GM23248 (cell line): Measurements from ENCODE around the gene NPTX1. TPM values are rescaled to one million over a fixed set of nuclear protein-coding genes. Genes with fewer than 3 reads are reported as not detected.

Experiments
- DNase-seq: peaks from one replicate; pipeline ENCODE4 v3.0.0-alpha.2; 2015
- H2AFZ ChIP-seq: fragments of 200-600 bp; sonication (generic); 2 replicates; pipeline ENCODE4 v1.6.1; 2016; ENCODE audit warnings: antibody characterized with exemption
- H3F3A ChIP-seq: fragments of 200-600 bp; sonication (generic); 2 replicates; pipeline ENCODE4 v1.6.1; 2016; ENCODE audit warnings: mild to moderate bottlenecking, antibody characterized with exemption, mixed run types; ENCODE audit not compliant: insufficient read depth
- H3K27ac ChIP-seq: fragments of 200-600 bp; sonication (generic); 2 replicates; pipeline ENCODE4 v1.5.1; 2016; ENCODE audit warnings: mild to moderate bottlenecking
- H3K27me3 ChIP-seq: fragments of 200-600 bp; sonication (generic); replicated peaks from 2 replicates; pipeline ENCODE4 v1.6.1; 2016; ENCODE audit warnings: mild to moderate bottlenecking; ENCODE audit not compliant: insufficient read depth
- H3K36me3 ChIP-seq: fragments of 200-600 bp; sonication (generic); 2 replicates; pipeline ENCODE4 v1.6.1; 2016; ENCODE audit warnings: low read depth, mild to moderate bottlenecking
- H3K4me1 ChIP-seq: fragments of 200-600 bp; sonication (generic); 2 replicates; pipeline ENCODE4 v1.6.1; 2016; ENCODE audit warnings: mild to moderate bottlenecking; ENCODE audit not compliant: insufficient read depth
- H3K4me2 ChIP-seq: fragments of 200-600 bp; sonication (generic); one replicate; pipeline ENCODE4 v1.6.1; 2016; ENCODE audit warnings: mild to moderate bottlenecking; ENCODE audit not compliant: unreplicated experiment
- H3K4me3 ChIP-seq: fragments of 200-600 bp; sonication (generic); 2 replicates; pipeline ENCODE4 v1.5.1; 2016; ENCODE audit warnings: mild to moderate bottlenecking
- H3K79me2 ChIP-seq: fragments of 200-600 bp; sonication (generic); 2 replicates; pipeline ENCODE4 v1.6.1; 2016; ENCODE audit warnings: mild to moderate bottlenecking; ENCODE audit not compliant: insufficient read depth
- H3K9ac ChIP-seq: fragments of 200-600 bp; sonication (generic); 2 replicates; pipeline ENCODE4 v1.6.1; 2016; ENCODE audit warnings: mild to moderate bottlenecking
- H3K9me2 ChIP-seq: fragments of 200-600 bp; sonication (generic); 2 replicates; pipeline ENCODE4 v1.6.1; 2016; ENCODE audit warnings: mixed run types, mild to moderate bottlenecking, moderate library complexity; ENCODE audit not compliant: insufficient read depth
- H3K9me3 ChIP-seq: fragments of 200-600 bp; sonication (generic); one replicate; pipeline ENCODE4 v1.6.1; 2017; ENCODE audit warnings: low read depth
- H4K20me1 ChIP-seq: fragments of 200-600 bp; sonication (generic); 2 replicates; pipeline ENCODE4 v1.6.0; 2016; ENCODE audit not compliant: insufficient read depth
- EZH2 ChIP-seq: fragments of 200-600 bp; sonication (generic); IDR thresholded peaks from 2 replicates; pipeline ENCODE4 v1.6.1; 2018; ENCODE audit warnings: antibody characterized with exemption, mild to moderate bottlenecking; ENCODE audit not compliant: insufficient read depth, poor library complexity, severe bottlenecking
- EZH2phosphoT487 ChIP-seq: fragments of 200-600 bp; sonication (generic); IDR thresholded peaks from 2 replicates; pipeline ENCODE4 v1.6.1; 2018; ENCODE audit warnings: antibody characterized with exemption, moderate library complexity, mild to moderate bottlenecking, low read depth; ENCODE audit not compliant: insufficient read depth
- WGBS, 2 experiments: methylation state at CpG; one replicate each; pipeline ENCODE4 v1.1.6; 2015 to 2017; ENCODE audit warnings: low lambda C conversion rate in 2 of 2, low coverage in 1 of 2; ENCODE audit errors: missing lambda C conversion rate in 2 of 2; 5-methylcytosine and 5-hydroxymethylcytosine counted together
- in situ Hi-C: fragments of 300-500 bp; cut with MboI; formaldehyde crosslinking; loops from 2 replicates; pipeline ENCODE4 v1.15.0; 2020
- polyA plus RNA-seq: library from polyadenylated mRNA; unstranded; fragments of >200 nt; fragmentation: Nextera tagmentation; extraction: Ambion mirVana; gene quantifications from 2 replicates; pipeline ENCODE4 v1.2.1, GENCODE V29; 2016
- total RNA-seq: library from RNA; depleted of rRNA; stranded (reverse); fragments of >200 nt; shearing (Covaris generic); gene quantifications from 2 replicates; pipeline ENCODE4 v1.2.3, GENCODE V29; 2014

Gene NPTX1
- total and polyA plus RNA-seq, 2 experiments from 2014 or later: 0.43 to 1.1 TPM

- Histone ChIP-seq H3K9ac (no peak overlapping the region), H3K9me3 (no peaks in the 10 kb centered on the region), H3K4me2 (no peak overlapping the region), H4K20me1 (no peaks in the 10 kb centered on the region), H3K9me2 (no peaks in the 10 kb centered on the region), H3K4me1 (no peaks in the 10 kb centered on the region), H3K4me3 (no peak overlapping the region), H3K27me3 (peaks cover 37% of the 10 kb centered on the region), H3K27ac (no peak overlapping the region), H2AFZ (no peak overlapping the region), H3K36me3 (no peaks in the 10 kb centered on the region), H3F3A (no peaks in the 10 kb centered on the region), H3K79me2 (no peaks in the 10 kb centered on the region)
- TF ChIP-seq EZH2 (no peak), EZH2phosphoT487 (no peak)
- 8 to 13% methylated on average over 16 of the region's 16 CpGs for WGBS, 2 experiments
- in situ Hi-C loops: no loop called here
- DNase-seq: no peak
These were observed 8.2 kb downstream of the NPTX1 start for GRCh38 chr17:80468242-80468641.

- Histone ChIP-seq H4K20me1 (no peaks in the 10 kb centered on the region), H3K36me3 (no peaks in the 10 kb centered on the region), H3K9me2 (no peaks in the 10 kb centered on the region), H3K79me2 (no peaks in the 10 kb centered on the region), H3K4me3 (no peak overlapping the region), H3F3A (no peaks in the 10 kb centered on the region), H2AFZ (no peak overlapping the region), H3K9ac (no peak overlapping the region), H3K27me3 (peaks cover 29% of the 10 kb centered on the region), H3K4me2 (no peak overlapping the region), H3K27ac (no peak overlapping the region), H3K9me3 (no peaks in the 10 kb centered on the region), H3K4me1 (no peaks in the 10 kb centered on the region)
- TF ChIP-seq EZH2phosphoT487 (no peak), EZH2 (no peak)
- WGBS, 2 experiments: 76 to 79% methylated on average over 15 of the region's 15 CpGs
- in situ Hi-C loops: no loop called here
- no peak for DNase-seq
These were observed 10.2 kb downstream of the NPTX1 start for GRCh38 chr17:80466188-80466705.

DNA sequence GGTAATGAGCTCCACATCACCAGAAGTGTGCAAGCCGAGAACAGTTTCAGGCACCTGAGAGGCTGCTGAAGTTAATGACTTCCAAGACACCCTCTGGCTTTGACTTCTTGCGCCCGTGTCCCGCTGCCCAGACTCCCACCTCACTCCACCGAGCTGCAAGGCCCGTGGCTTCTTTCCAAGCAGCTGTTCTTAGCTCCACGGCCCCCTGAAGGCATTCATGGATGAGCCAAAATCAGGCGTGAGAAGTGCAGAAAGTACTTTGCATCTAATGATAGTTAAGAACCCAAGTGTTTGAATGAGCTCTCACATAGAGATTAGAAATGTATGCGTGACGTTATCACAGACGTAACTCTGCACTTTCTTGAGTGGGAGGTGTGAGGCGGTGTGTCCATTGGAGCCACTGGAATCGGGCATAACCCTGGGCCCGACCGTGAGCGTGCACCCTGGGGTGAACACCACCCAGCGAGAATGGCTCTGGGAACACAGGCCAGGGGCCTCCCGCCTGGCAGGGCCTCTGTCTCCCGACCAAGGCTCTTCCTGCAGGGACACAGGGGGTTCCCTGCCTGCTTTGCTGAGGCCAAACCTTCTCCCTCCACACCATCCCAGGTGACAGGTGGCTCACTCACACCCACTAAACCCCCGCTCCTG, 11.0 kb downstream of the NPTX1 start:
- Histone ChIP-seq H2AFZ (no peak overlapping the region), H3K36me3 (no peaks in the 10 kb centered on the region), H3K9me3 (no peaks in the 10 kb centered on the region), H3K9ac (no peak overlapping the region), H3K4me3 (no peak overlapping the region), H3K4me1 (no peaks in the 10 kb centered on the region), H3K4me2 (no peak overlapping the region), H3F3A (no peaks in the 10 kb centered on the region), H4K20me1 (no peaks in the 10 kb centered on the region), H3K79me2 (no peaks in the 10 kb centered on the region), H3K27ac (no peak overlapping the region), H3K27me3 (peaks cover 29% of the 10 kb centered on the region), H3K9me2 (no peaks in the 10 kb centered on the region)
- TF ChIP-seq EZH2phosphoT487 (no peak), EZH2 (no peak)
- WGBS, 2 experiments: 55 to 63% methylated on average over 20 of the region's 20 CpGs
- no peak for DNase-seq
- in situ Hi-C loops: no loop called here

DNA sequence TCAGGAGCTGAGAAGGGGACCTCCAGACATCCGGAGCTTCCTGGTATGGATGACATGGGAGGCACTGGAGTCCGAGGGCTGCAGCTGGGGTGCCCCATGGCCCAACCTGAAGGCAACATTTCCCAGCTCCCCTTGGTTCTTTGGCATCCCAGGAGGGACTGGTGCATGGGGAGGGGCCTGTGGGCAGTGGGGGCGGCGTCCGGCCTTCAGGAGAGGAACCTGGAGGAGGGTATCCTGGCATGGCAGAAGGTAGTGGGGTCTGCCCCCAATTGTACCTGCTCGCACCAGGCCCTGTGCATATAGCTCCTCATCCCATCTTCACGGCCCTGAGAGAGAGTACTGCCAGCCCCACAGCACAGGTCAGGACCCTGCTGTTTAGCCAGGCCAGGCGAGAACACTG, 11.9 kb downstream of the NPTX1 start:
- Histone ChIP-seq H2AFZ (no peak overlapping the region), H3K9me2 (no peaks in the 10 kb centered on the region), H3K9ac (no peak overlapping the region), H3K27me3 (peaks cover 29% of the 10 kb centered on the region), H3K4me3 (no peak overlapping the region), H3K36me3 (no peaks in the 10 kb centered on the region), H3K79me2 (no peaks in the 10 kb centered on the region), H3K4me1 (no peaks in the 10 kb centered on the region), H3K4me2 (no peak overlapping the region), H3K9me3 (no peaks in the 10 kb centered on the region), H3F3A (no peaks in the 10 kb centered on the region), H3K27ac (no peak overlapping the region), H4K20me1 (no peaks in the 10 kb centered on the region)
- no peak for DNase-seq
- WGBS, 2 experiments: 53 to 63% methylated on average over 7 to 8 of the region's 8 CpGs
- in situ Hi-C loops: no loop called here
- TF ChIP-seq EZH2phosphoT487 (no peak), EZH2 (no peak)
